GM12801 (cell line): ENCODE measurements around the gene EML6.

Experiments used
- TF ChIP-seq, protein P1 (sequence below): IDR thresholded peaks from one replicate; pipeline ENCODE4 v1.5.1; 2011; ENCODE audit warnings: control low read depth; ENCODE audit not compliant: insufficient read length; ENCODE audit errors: extremely low read depth

The EML6 gene

GRCh38 chr2:54899576-54900200 is 176.2 kb downstream of the EML6 start:
- TF ChIP-seq, protein P1, sequence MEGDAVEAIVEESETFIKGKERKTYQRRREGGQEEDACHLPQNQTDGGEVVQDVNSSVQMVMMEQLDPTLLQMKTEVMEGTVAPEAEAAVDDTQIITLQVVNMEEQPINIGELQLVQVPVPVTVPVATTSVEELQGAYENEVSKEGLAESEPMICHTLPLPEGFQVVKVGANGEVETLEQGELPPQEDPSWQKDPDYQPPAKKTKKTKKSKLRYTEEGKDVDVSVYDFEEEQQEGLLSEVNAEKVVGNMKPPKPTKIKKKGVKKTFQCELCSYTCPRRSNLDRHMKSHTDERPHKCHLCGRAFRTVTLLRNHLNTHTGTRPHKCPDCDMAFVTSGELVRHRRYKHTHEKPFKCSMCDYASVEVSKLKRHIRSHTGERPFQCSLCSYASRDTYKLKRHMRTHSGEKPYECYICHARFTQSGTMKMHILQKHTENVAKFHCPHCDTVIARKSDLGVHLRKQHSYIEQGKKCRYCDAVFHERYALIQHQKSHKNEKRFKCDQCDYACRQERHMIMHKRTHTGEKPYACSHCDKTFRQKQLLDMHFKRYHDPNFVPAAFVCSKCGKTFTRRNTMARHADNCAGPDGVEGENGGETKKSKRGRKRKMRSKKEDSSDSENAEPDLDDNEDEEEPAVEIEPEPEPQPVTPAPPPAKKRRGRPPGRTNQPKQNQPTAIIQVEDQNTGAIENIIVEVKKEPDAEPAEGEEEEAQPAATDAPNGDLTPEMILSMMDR, result no peak

DNA sequence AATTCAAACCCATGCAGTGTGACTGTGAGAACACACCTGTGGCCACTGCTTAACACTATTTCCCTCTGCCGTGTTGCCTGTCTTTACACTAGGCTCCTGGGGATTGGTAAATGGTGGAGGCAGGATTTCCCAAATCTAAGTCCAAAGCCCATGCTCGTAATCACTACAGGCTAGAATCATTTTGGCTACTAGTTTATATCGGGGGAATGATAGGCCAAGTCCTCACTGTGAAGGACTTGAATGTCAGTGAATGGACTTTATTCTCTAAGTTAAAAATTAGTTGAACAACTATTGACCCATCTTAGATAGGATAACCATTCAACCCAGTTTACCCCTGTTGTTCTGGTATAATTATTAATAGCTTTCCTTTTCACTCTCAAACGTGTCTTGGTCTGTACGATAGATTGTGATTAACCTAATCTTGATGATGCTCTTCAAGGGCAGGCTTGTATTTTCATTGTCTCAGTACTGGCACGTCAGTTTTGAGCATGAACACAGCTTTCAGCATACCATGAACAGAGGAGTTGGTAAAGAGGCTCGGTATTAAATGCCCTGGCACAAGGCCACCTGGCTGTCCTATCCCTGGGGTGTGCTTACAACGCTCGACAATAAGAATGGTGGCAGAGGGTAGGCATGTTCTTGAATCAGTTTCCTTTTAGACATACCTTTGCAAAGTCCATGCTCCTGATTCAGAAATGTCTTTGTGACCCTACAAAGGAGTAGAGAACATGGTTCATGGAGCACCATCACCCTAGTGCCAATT is 177.9 kb downstream of the EML6 start:
- TF ChIP-seq, protein P1, result no peak

GRCh38 chr2:54902763-54903162 is 179.3 kb downstream of the EML6 start:
- TF ChIP-seq, protein P1, result no peak

DNA sequence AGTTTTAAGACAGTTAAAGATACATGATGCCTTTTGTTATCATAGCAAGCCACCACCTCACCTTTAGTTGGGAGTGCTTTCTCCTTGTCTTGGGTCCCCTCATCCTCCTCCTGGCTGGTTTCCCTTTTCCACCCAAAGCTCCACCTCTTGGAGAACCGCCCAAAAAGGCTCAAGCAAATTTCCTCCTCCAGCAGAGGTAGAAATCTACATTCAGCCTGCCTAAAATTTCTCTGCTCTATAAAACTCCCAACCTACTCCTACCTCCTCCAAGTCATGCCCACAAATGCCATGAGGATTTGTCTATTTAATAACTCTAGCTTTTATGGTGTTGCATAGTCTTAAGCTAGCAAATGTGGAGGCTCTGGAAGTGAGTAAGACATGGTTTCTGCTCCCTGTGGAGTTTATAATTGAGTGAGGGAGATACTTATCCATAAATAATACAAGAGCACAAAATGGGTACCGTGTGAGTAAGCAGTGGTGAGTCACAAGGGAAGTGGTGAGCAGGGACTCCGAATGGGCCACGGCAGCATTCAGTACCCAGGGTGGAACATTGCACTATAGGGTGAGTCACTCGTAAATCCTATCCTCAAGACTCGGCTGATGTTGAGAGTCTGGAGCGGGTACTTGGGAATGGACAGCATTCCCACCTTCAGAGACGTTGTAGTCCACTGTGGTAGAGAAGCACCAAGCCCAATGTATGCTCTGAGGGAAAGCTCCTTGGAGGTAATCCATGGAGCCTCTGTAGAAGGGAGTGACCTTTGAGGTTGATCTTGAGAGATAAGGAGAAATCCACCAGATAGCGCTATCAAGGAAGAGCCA is 180.5 kb downstream of the EML6 start:
- TF ChIP-seq, protein P1, result no peak

DNA sequence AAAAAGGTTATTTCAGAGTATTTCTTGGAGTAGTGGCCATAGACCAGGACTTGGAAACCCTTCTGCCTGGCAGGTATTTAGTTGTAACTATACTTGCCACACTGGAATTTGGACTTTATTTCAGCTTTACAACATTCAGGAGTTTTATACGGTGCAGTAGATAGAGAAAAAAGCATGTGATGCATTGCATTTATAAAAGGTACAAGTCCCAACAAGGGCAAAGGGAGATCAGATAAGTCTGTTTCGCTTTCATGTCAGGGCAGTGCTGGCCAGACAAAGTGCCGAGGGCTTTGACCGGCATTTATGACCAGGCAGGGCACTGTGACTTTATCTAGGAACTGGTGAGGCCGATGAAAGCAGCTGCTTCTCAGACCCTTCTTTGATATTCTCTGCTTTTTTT is 181.4 kb downstream of the EML6 start:
- TF ChIP-seq, protein P1, result no peak

- TF ChIP-seq, protein P1, result no peak
These were observed 183.3 kb downstream of the EML6 start for GRCh38 chr2:54906716-54907115.

- TF ChIP-seq, protein P1, result no peak
These were observed 184.2 kb downstream of the EML6 start for GRCh38 chr2:54907663-54908062.
